Osteocyte (in vitro differentiated cells): Measurements from ENCODE around the gene DGKQ. TPM values are rescaled to one million over a fixed set of nuclear protein-coding genes. Genes with fewer than 3 reads are reported as not detected.

ENCODE experiments used
- DNase-seq: peaks from one replicate; pipeline ENCODE4 v3.0.0; 2021; ENCODE audit warnings: mixed read lengths; ENCODE audit not compliant: unreplicated experiment; ENCODE audit errors: extremely low spot score
- H3K27ac Mint-ChIP-seq: one replicate; pipeline ENCODE4 v1.8.0; 2021; ENCODE audit warnings: mild to moderate bottlenecking, mixed read lengths; ENCODE audit not compliant: unreplicated experiment
- H3K27me3 Mint-ChIP-seq: one replicate; pipeline ENCODE4 v1.8.0; 2021; ENCODE audit warnings: mixed read lengths; ENCODE audit not compliant: unreplicated experiment
- H3K36me3 Mint-ChIP-seq: one replicate; pipeline ENCODE4 v1.8.0; 2021; ENCODE audit warnings: mixed read lengths; ENCODE audit not compliant: unreplicated experiment
- H3K4me1 Mint-ChIP-seq: one replicate; pipeline ENCODE4 v1.8.0; 2021; ENCODE audit warnings: mixed read lengths; ENCODE audit not compliant: unreplicated experiment
- H3K4me3 Mint-ChIP-seq: one replicate; pipeline ENCODE4 v1.8.0; 2021; ENCODE audit warnings: mild to moderate bottlenecking, moderate library complexity, mixed read lengths; ENCODE audit not compliant: unreplicated experiment
- H3K9me3 Mint-ChIP-seq: one replicate; pipeline ENCODE4 v1.8.0; 2021; ENCODE audit warnings: mixed read lengths; ENCODE audit not compliant: unreplicated experiment
- total RNA-seq: library from RNA; stranded (reverse); gene quantifications from 2 replicates; pipeline ENCODE4 v1.2.1, GENCODE V29; 2021
- TF ChIP-seq, protein P1 (sequence below): fragments of 200-600 bp; sonication (generic); IDR thresholded peaks from 2 replicates; pipeline ENCODE4 v1.5.0; 2021; ENCODE audit warnings: antibody characterized with exemption, mild to moderate bottlenecking, moderate library complexity

Gene DGKQ
- total RNA-seq, 1 donor from 2014 or later, result 18.5 TPM

DNA sequence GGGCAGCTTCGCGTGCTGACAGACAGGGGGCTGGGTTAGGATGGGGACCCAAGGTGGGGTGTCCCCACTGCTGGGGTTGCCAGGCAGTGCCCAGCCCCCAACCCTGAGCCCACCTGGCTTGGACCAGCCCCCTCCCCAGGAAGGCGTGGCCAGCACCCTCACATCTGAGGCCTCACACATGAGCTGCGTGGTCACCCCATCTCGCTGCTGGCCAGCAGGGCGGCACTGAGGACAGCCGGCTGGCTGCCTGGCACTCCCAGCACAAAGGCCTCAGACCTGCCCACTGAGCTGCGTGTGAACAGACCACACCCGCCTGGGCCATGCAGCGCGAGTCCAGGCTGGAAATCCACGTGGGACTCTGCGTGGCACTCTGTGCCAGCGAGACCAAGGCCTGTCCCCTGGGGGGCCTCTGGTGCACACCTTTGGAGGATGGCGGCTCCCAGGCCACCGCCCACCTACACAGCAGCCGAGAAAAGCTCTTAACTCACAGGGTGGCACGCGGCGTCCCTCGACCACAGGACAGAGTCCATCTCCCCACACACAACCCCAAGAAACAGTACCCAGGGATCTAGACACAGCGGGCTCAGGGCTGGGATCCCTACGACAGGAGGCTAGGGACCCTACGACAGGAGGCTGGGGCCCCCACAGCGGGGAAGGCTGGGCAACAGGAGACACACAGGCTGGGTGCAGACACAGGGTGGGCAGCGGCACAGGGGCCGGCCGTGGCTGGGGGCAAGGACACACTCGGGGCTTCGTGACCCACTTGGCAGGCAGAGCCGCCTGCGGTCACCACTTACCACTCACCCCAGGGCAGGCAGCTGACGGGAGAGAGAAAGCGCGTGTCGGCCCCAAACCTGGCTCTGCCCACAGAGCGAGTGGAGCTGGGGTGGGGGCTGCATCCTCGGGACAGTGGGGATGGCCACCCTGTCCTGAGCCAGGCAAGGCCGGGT is 9.8 kb downstream of the DGKQ start:
- Mint-ChIP-seq H3K27me3 (no peaks in the 10 kb centered on the region), H3K4me1 (no peaks in the 10 kb centered on the region), H3K27ac (no peak overlapping the region), H3K36me3 (no peaks in the 10 kb centered on the region), H3K4me3 (no peak overlapping the region), H3K9me3 (no peaks in the 10 kb centered on the region)
- TF ChIP-seq, protein P1, sequence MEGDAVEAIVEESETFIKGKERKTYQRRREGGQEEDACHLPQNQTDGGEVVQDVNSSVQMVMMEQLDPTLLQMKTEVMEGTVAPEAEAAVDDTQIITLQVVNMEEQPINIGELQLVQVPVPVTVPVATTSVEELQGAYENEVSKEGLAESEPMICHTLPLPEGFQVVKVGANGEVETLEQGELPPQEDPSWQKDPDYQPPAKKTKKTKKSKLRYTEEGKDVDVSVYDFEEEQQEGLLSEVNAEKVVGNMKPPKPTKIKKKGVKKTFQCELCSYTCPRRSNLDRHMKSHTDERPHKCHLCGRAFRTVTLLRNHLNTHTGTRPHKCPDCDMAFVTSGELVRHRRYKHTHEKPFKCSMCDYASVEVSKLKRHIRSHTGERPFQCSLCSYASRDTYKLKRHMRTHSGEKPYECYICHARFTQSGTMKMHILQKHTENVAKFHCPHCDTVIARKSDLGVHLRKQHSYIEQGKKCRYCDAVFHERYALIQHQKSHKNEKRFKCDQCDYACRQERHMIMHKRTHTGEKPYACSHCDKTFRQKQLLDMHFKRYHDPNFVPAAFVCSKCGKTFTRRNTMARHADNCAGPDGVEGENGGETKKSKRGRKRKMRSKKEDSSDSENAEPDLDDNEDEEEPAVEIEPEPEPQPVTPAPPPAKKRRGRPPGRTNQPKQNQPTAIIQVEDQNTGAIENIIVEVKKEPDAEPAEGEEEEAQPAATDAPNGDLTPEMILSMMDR, result no peak
- no peak for DNase-seq

DNA sequence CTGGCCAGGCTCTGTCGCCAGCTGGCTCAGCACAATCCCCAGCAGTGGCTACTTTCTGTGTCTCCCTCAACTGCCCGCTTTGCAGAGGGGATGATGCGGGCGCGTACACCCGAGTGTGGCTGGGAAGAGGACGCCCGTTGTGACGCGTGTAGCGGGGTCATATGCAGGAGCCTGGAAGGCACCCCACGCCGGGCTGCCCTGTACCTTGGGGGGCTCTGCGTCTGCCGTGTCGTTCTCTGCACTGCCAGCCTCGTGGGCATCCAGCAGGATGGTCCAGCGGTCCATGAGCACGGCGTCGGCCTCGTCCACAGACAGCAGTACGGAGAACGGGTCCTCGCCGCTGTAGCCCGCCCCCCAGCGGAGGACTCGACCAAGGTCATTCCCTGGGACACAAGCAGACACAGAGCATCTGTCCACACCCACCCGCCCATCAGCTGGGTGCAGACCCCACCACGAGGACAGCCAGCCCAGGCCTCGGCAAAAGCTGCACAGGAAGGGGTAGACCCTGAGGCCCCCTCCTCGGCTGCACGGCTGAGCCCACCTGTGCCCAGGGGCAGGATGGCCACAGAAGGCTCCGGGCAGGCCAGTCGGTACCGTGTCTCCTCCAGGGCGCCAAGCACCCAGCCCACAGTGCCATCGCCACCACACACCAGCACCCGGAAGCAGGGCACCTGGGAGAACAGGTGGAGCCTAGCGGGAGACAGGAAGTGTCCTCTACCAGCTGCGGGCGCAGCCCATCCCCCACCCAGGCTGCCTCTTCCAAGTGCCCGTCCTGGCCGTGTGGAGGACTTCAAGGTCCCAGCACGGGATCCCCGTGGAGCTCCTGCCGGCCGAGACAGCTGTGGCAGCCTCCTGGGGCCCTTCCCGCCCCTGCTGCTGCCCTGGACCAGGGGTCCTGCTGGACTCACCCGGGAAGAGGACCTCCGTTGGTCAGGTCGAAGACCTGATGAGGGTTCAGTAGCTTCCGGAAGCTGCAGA is 10.8 kb downstream of the DGKQ start:
- Mint-ChIP-seq H3K4me3 (no peak overlapping the region), H3K36me3 (peaks cover 2% of the 10 kb centered on the region), H3K27ac (no peak overlapping the region), H3K27me3 (no peaks in the 10 kb centered on the region), H3K9me3 (no peaks in the 10 kb centered on the region), H3K4me1 (no peaks in the 10 kb centered on the region)
- DNase-seq, result no peak
- TF ChIP-seq, protein P1, result no peak

DNA sequence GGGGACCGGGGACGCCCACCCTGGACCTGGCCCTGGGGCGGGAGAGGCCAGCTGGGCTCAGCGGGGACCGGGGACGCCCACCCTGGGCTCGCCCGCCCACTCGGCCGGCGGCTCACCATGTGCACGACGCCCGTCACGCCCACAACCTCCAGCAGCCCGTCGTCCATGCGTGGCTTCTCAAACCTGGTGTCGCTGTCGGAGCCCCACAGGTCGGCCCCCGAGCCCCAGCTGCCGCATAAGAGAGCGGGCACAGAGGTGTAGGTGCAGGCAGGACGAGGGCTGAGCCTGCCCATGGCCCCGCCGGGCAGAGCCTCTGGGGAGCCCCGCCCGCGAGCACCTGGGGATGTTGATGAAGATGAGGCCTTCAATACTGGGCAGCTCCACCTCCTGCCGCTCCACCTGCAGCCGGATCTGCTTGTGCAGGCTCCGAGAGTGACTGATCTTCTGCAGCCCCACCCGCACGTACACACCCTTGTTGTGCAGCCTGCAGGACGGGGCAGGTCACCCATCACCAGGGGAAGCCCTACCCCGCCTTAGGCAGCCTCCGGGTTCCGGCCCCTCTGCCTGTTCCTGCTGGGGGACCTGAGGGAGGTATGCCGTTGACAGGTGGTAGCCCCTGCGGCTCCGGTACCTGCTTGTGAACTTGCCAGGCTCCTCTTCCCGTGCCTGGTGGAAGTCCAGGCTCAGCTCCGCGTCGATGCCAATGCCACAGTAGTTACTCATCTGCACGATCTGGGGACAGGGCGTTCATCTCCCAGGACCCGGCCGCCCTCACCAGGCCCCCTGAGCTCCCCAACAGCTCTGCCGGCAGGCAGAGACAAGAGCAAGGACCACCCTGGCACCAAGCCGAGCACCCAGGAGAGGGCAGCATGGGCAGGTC is 11.8 kb downstream of the DGKQ start:
- H3K4me1 Mint-ChIP-seq, result no peaks in the 10 kb centered on the region
- H3K4me3 Mint-ChIP-seq, result no peak overlapping the region
- peaks cover 2% of the 10 kb centered on the region for H3K36me3 Mint-ChIP-seq
- no peak overlapping the region for H3K27ac Mint-ChIP-seq
- H3K9me3 Mint-ChIP-seq, result no peaks in the 10 kb centered on the region
- TF ChIP-seq, protein P1, result no peak
- DNase-seq, result no peak
- no peaks in the 10 kb centered on the region for H3K27me3 Mint-ChIP-seq

DNA sequence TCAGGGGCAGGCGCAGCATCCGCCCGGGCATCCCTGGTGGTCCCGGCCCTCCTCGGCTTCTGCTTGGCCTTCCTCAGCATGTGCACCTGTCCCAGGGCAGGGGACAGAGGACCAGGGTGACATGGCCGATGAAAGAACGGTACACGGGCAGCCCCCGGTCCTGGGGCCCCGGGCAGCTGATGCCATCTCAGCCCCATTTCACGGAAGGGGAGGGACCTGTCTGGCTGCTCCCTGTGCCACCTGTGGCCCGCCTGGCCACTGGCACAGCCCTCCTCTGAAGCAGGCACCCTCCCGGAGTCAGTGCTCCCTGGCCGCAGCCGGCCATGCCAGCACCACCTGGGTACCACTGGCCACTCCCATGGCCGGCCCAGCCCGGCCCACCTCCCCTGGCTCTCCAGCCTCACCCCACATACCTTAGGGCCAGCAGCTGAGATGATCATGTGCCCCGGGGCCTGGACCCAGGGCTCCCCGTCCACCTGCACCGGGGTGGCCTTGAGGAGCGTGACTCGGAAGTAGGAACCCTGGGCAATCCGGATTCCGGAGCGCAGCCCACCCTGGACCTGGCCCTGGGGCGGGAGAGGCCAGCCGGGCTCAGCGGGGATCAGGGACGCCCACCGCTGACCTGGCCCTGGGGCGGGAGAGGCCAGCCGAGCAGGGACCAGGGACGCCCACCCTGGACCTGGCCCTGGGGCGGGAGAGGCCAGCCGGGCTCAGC is 12.6 kb downstream of the DGKQ start:
- H3K27me3 Mint-ChIP-seq, result no peaks in the 10 kb centered on the region
- TF ChIP-seq, protein P1, result no peak
- H3K36me3 Mint-ChIP-seq, result peaks cover 2% of the 10 kb centered on the region
- no peaks in the 10 kb centered on the region for H3K9me3 Mint-ChIP-seq
- H3K27ac Mint-ChIP-seq, result no peak overlapping the region
- H3K4me1 Mint-ChIP-seq, result no peaks in the 10 kb centered on the region
- DNase-seq, result no peak
- H3K4me3 Mint-ChIP-seq, result no peak overlapping the region
